Lung (tissue), 13 donors: Measurements from ENCODE around the gene C12orf50. TPM values are rescaled to one million over a fixed set of nuclear protein-coding genes. Genes with fewer than 3 reads are reported as not detected.

ENCODE experiments used
- ATAC-seq: fragments of 200-7000 bp; cut with Tn5 transposase; one replicate; pipeline ENCODE4 v1.9.1; 2020; ENCODE audit warnings: moderate number of reproducible peaks; ENCODE audit not compliant: insufficient read depth, low FRiP score
- DNase-seq, 3 donors: peaks; one replicate each; pipeline ENCODE4 v3.0.0-alpha.2; 2013 to 2017
- H3K27ac ChIP-seq, 2 donors: one replicate each; pipeline ENCODE4 v1.5.1; 2013; ENCODE audit warnings: mild to moderate bottlenecking in 2 of 2, moderate library complexity in 2 of 2, control low read depth in 1 of 2, inconsistent platforms in 1 of 2, low read depth in 1 of 2, low read length in 1 of 2
- H3K27me3 ChIP-seq, 3 donors: one replicate each; pipeline ENCODE4 v1.5.1; 2013; ENCODE audit warnings: low read length in 2 of 3; ENCODE audit not compliant: control insufficient read depth in 3 of 3, insufficient read depth in 3 of 3
- H3K36me3 ChIP-seq, 4 donors: one replicate each; pipeline ENCODE4 v1.5.1; 2013; ENCODE audit warnings: low read length in 4 of 4, mild to moderate bottlenecking in 1 of 4, moderate library complexity in 1 of 4; ENCODE audit not compliant: control insufficient read depth in 4 of 4, insufficient read depth in 4 of 4
- H3K4me1 ChIP-seq, 5 donors: one replicate each; pipeline ENCODE4 v1.5.1; 2013; ENCODE audit warnings: low read length in 5 of 5, mild to moderate bottlenecking in 2 of 5, moderate library complexity in 1 of 5; ENCODE audit not compliant: control insufficient read depth in 5 of 5, insufficient read depth in 5 of 5
- H3K4me3 ChIP-seq: one replicate; pipeline ENCODE4 v1.5.1; 2013; ENCODE audit warnings: mild to moderate bottlenecking, control low read depth, moderate library complexity
- H3K9ac ChIP-seq, 2 donors: one replicate each; pipeline ENCODE4 v1.5.1; 2013; ENCODE audit warnings: low read length in 2 of 2, control low read depth in 1 of 2; ENCODE audit not compliant: insufficient read depth in 1 of 2
- H3K9me3 ChIP-seq, 4 donors: one replicate each; pipeline ENCODE4 v1.5.1; 2013; ENCODE audit warnings: low read length in 3 of 4, mild to moderate bottlenecking in 1 of 4, moderate library complexity in 1 of 4; ENCODE audit not compliant: control insufficient read depth in 4 of 4, insufficient read depth in 3 of 4
- WGBS, 2 donors: extraction: QIAGEN DNeasy Blood & Tissue Kit; methylation state at CpG; one replicate each; pipeline ENCODE4 v1.1.7; 2013; 5-methylcytosine and 5-hydroxymethylcytosine counted together
- polyA plus RNA-seq, 2 donors: library from polyadenylated mRNA; stranded (reverse); fragments of 200-250 nt; gene quantifications; one replicate each; pipeline ENCODE4 v1.2.1, GENCODE V29; 2013
- small RNA-seq: library from RNA; depleted of rRNA; stranded (forward); fragments of <200 nt; gene quantifications from one replicate; pipeline ENCODE3, GENCODE V24; 2014; ENCODE audit warnings: low replicate concordance
- total RNA-seq, 2 donors: library from RNA; depleted of rRNA in 1 of 2; stranded (reverse); fragments of >200 nt in 1 of 2; gene quantifications; one replicate each; pipeline ENCODE4 v1.2.1, GENCODE V29; 2014 to 2021
- TF ChIP-seq, protein P1 (sequence below): IDR thresholded peaks from 2 replicates; pipeline ENCODE4 v1.5.1; 2012; ENCODE audit warnings: mild to moderate bottlenecking; ENCODE audit errors: control extremely low read depth, extremely low read depth
- donor health status: control.
- donor health status: control.
- donor health status: Bipolar disorder and iron deficiency.
- donor health status: healthy.
- donor health status: DM: yes; HTN: yes; CAD: no.

Gene C12orf50
- total and polyA plus RNA-seq, 4 donors: 0.05 to 0.12 (median 0.07) TPM

DNA sequence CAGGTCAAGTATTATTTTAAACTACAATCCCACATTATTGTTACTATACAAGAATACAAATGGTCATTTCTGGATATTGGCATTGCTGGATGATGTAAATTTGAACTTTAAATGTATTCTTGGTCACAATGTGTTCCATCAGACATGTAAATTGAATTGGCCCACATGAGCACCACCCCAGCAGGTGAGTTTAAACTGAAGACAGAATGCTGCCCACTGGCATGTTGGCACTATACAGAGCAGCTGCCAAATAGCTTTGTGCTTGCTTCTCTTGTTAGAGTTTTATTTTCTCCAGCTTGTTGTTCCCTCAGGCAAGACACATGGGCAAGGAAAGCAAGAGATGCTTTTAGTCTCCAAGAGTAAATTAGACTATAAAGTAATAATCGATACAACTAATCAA lies 98.6 kb downstream of the C12orf50 start:
- WGBS, 2 donors: 86 to 93% methylated on average over 1 of the region's 1 CpG
- Histone ChIP-seq H3K27me3 (no peaks in the 10 kb centered on the region), H3K36me3 (no peaks in the 10 kb centered on the region), H3K27ac (no peak overlapping the region), H3K9ac (no peak overlapping the region), H3K9me3 (no peaks in the 10 kb centered on the region), H3K4me1 (no peaks in the 10 kb centered on the region), H3K4me3 (no peak overlapping the region)
- DNase-seq (no peak), ATAC-seq (no peak)
- TF ChIP-seq, protein P1, sequence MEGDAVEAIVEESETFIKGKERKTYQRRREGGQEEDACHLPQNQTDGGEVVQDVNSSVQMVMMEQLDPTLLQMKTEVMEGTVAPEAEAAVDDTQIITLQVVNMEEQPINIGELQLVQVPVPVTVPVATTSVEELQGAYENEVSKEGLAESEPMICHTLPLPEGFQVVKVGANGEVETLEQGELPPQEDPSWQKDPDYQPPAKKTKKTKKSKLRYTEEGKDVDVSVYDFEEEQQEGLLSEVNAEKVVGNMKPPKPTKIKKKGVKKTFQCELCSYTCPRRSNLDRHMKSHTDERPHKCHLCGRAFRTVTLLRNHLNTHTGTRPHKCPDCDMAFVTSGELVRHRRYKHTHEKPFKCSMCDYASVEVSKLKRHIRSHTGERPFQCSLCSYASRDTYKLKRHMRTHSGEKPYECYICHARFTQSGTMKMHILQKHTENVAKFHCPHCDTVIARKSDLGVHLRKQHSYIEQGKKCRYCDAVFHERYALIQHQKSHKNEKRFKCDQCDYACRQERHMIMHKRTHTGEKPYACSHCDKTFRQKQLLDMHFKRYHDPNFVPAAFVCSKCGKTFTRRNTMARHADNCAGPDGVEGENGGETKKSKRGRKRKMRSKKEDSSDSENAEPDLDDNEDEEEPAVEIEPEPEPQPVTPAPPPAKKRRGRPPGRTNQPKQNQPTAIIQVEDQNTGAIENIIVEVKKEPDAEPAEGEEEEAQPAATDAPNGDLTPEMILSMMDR: no peak

Small RNA genes lying within 50 kb of the gene (small RNA-seq; reads per million reads assigned to genes)
- not detected for gene RNA5SP364

Other genes starting within 250 kb of the C12orf50 start
- gene CEP290, start 112.7 kb upstream of the C12orf50 start, total RNA-seq: 10 to 100 TPM; 14.0 to 45.0 TPM
- 1 to 10 TPM; 4.2 to 6.0 TPM for gene CEP290, start 112.7 kb upstream of the C12orf50 start, polyA plus RNA-seq
- gene TMTC3, start 112.9 kb upstream of the C12orf50 start, total RNA-seq: 10 to 100 TPM; 18.1 to 36.2 TPM
- 1 to 10 TPM; 3.4 to 3.5 TPM for gene TMTC3, start 112.9 kb upstream of the C12orf50 start, polyA plus RNA-seq